Spleen (tissue), 7 donors: ENCODE measurements around the gene MANBA.

ENCODE experiments used
- POLR2A ChIP-seq, 3 donors: fragments of 450-650 bp; IDR thresholded peaks; one replicate each; pipeline ENCODE4 v1.5.1; 2017; ENCODE audit warnings: antibody characterized with exemption in 3 of 3, mild to moderate bottlenecking in 1 of 3
- POLR2AphosphoS5 ChIP-seq, 3 donors: sonication (generic); formaldehyde crosslinking; IDR thresholded peaks; one replicate each; pipeline ENCODE4 v1.5.1; 2017; ENCODE audit warnings: antibody characterized with exemption in 3 of 3
- TF ChIP-seq, protein P1 (sequence below), 11 experiments: fragments of 200-600 bp in 7 of 11; fragments of 450-650 bp in 4 of 11; sonication (generic) in 4 of 11; IDR thresholded peaks in 8 of 11; conservative IDR thresholded peaks in 3 of 11; 1 replicate in 7 of 11; 2 replicates in 4 of 11; pipeline versions ENCODE4 v1.4.0 to v1.8.0; 2016 to 2021; ENCODE audit warnings: antibody characterized with exemption in 11 of 11, inconsistent platforms in 4 of 11, mild to moderate bottlenecking in 1 of 11
- donor health status: DM: no; HTN: no; CAD: no; lungs with moderate emphysema.
- donor health status: DM: no; HTN: no; CAD: no.
- donor health status: DM: no; HTN: no; CAD: no.

DNA sequence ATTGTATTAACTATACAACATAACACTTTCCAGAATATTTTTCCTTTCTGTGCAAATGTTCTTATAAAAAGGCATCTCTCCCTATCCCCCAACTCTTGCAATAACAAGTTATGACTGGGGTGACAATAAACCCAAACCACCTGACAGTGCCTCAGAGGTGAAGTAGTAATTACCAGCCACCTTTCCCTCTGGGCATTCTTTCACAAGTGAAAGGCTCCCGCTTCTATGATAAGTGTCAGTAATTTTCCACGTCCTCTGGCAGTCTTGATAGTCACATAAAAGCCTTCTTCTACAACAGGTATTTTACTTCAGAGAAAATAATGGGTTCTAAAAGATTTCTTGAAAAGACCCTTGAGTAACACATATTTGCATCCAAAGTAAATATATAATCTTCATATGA is 82.7 kb downstream of the MANBA start:
- no peak for TF ChIP-seq POLR2A (IDR thresholded peaks at IDR 0.05)
- TF ChIP-seq, protein P1, sequence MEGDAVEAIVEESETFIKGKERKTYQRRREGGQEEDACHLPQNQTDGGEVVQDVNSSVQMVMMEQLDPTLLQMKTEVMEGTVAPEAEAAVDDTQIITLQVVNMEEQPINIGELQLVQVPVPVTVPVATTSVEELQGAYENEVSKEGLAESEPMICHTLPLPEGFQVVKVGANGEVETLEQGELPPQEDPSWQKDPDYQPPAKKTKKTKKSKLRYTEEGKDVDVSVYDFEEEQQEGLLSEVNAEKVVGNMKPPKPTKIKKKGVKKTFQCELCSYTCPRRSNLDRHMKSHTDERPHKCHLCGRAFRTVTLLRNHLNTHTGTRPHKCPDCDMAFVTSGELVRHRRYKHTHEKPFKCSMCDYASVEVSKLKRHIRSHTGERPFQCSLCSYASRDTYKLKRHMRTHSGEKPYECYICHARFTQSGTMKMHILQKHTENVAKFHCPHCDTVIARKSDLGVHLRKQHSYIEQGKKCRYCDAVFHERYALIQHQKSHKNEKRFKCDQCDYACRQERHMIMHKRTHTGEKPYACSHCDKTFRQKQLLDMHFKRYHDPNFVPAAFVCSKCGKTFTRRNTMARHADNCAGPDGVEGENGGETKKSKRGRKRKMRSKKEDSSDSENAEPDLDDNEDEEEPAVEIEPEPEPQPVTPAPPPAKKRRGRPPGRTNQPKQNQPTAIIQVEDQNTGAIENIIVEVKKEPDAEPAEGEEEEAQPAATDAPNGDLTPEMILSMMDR (IDR thresholded peaks at IDR 0.05 in 8 of 11, conservative IDR thresholded peaks at IDR 0.05 in 3 of 11) = no peak
- no peak for TF ChIP-seq POLR2AphosphoS5 (IDR thresholded peaks at IDR 0.05)
